ENCODE results near the gene SCMH1. TPM values are rescaled to one million over a fixed set of nuclear protein-coding genes. Genes with fewer than 3 reads are reported as not detected.

Gene SCMH1
- total and polyA plus RNA-seq, 10 donors, result 8.6 to 40.5 (median 26.1) TPM

DNA sequence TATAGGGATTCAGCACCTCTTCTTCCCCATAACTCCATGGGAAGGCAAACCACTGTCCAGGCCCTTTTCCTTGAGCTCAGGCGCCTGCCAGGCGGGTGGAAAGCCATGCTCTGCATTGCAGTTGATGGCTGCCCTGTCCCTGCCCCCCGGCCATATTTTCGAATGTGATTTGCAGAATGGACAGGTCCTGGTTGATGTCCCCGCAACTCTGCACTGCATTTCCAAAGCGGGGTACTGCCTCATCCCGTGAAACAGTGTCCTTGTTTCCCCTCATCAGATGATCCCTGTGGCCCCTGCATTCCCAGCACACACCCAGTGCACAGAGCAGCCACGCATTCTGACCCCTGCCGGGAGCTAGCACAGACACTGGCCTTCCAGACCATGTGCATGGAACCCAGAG, 33.7 kb upstream of the SCMH1 start:
- intact Hi-C loops (cut with DNase I; ENCODE audit: low total_unique reads), result no loop called here
- Histone ChIP-seq H3K4me3 (no peak overlapping the region), H3K36me3 (no peaks in the 10 kb centered on the region), H3K4me1 (peaks cover 0 to 22% (median 4%) of the 10 kb centered on the region in 6 donors), H3K9me3 (no peaks in the 10 kb centered on the region), H3K27me3 (replicated peaks in 1 of 7) (peaks cover 0 to 9% (median 0%) of the 10 kb centered on the region in 7 donors), H3K27ac (peak overlapping the region in 1 of 8 donors; percentile 58)
- TF ChIP-seq CTCF (IDR thresholded peaks at IDR 0.05 in 8 of 11, conservative IDR thresholded peaks at IDR 0.05 in 3 of 11) (no peak), POLR2AphosphoS5 (IDR thresholded peaks at IDR 0.05) (no peak), POLR2A (IDR thresholded peaks at IDR 0.05) (no peak)
- 90 to 96% (median 94%) methylated on average over 8 to 9 of the region's 9 CpGs for WGBS, 5 donors
- no peak for DNase-seq

DNA sequence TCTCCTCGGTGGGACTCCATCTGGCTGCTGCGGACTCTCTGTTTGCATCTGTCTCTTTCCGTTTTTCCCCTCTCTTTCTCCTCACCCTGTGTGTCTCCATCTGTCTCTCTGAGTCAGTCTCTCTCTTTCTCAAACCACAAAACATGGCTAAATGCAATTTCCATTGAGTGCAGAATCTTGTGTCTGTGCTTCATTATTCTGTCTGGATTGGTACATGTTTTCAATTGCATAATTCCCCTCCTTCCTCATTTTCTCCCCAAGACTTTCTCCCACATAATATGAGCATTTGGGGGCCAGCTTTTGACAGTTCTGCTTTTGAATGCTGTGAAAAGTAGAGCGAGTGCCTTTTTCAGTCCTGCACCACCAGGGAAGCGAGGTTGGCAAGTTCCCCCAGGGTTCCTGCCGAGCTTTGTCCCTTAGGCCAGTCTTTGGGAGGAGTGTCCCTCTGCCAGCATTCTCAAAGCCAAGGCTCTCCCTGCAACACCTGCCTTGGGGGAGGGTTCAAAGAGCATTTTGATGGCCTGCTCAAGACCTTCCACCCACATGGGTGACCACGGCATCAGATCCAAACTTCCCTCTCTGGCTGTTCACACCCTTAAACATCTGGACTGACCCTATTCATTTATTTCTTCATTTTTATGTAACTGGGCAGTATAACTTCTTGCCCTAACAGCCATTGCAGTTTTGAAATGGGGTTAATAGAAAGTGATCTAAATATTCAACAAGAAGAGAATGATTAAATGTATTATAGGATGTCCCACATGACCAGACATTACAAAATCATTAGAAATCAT, 32.8 kb upstream of the SCMH1 start:
- peaks cover 0 to 22% (median 4%) of the 10 kb centered on the region in 6 donors for H3K4me1 ChIP-seq

DNA sequence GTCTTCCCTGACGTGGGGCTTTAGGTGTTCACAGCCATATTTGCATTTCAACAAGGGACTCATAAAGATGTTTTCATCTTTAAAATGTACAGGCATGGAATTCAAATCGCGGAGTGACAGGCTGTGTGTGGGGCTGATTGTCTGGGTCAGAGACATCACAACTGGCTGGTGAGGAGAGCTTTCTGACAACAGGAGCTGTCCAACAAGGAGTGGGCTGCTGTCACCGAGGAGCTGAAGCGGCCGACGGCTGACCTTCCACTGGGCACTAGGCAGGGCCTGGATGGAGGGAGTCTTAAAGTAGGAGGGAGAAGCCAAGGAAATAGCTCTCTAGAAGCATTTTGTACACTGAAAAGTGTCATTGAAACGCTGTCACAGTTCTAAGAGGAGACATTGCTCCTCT, 30.5 kb upstream of the SCMH1 start:
- Histone ChIP-seq H3K4me1 (peaks cover 0 to 24% (median 8%) of the 10 kb centered on the region in 6 donors), H3K36me3 (no peaks in the 10 kb centered on the region), H3K27ac (no peak overlapping the region), H3K9me3 (no peaks in the 10 kb centered on the region), H3K4me3 (no peak overlapping the region), H3K27me3 (replicated peaks in 1 of 7) (peaks cover 0 to 4% (median 0%) of the 10 kb centered on the region in 7 donors)
- no peak for TF ChIP-seq POLR2A (IDR thresholded peaks at IDR 0.05)
- no peak for TF ChIP-seq CTCF (IDR thresholded peaks at IDR 0.05 in 8 of 11, conservative IDR thresholded peaks at IDR 0.05 in 3 of 11)
- TF ChIP-seq POLR2AphosphoS5 (IDR thresholded peaks at IDR 0.05), result no peak
- 85 to 90% (median 86%) methylated on average over 8 of the region's 8 CpGs for WGBS, 5 donors
- DNase-seq, result no peak
- intact Hi-C loops (cut with DNase I; ENCODE audit: low total_unique reads), result no loop called here

More for the DNA sequence above, 32.8 kb upstream of the SCMH1 start:
- H3K27me3 ChIP-seq (replicated peaks in 1 of 7), result peaks cover 0 to 9% (median 0%) of the 10 kb centered on the region in 7 donors
- DNase-seq, result no peak
- H3K4me3 ChIP-seq, result no peak overlapping the region
- TF ChIP-seq CTCF (IDR thresholded peaks at IDR 0.05 in 8 of 11, conservative IDR thresholded peaks at IDR 0.05 in 3 of 11), result no peak
- TF ChIP-seq POLR2AphosphoS5 (IDR thresholded peaks at IDR 0.05), result no peak
- no peak for TF ChIP-seq POLR2A (IDR thresholded peaks at IDR 0.05)
- H3K27ac ChIP-seq, result peak overlapping the region in 3 of 8 donors; percentile 26 to 66 (median 58)
- no peaks in the 10 kb centered on the region for H3K9me3 ChIP-seq
- intact Hi-C loops (cut with DNase I; ENCODE audit: low total_unique reads), result no loop called here
- no peaks in the 10 kb centered on the region for H3K36me3 ChIP-seq
- WGBS, 5 donors, result 40 to 68% (median 52%) methylated on average over 7 of the region's 7 CpGs

- peak; percentile 90 for DNase-seq
- intact Hi-C loops (cut with DNase I; ENCODE audit: low total_unique reads), result loop anchor here (2.0 to 5.0 kb wide), 2 partner anchors 149 to 249 kb away; no protein-coding TSS in a partner anchor
- H3K27me3 ChIP-seq (replicated peaks in 1 of 7), result peaks cover 0 to 3% (median 0%) of the 10 kb centered on the region in 7 donors
- H3K27ac ChIP-seq, result no peak overlapping the region
- no peaks in the 10 kb centered on the region for H3K9me3 ChIP-seq
- no peaks in the 10 kb centered on the region for H3K36me3 ChIP-seq
- H3K4me3 ChIP-seq, result no peak overlapping the region
- TF ChIP-seq CTCF (IDR thresholded peaks at IDR 0.05 in 8 of 11, conservative IDR thresholded peaks at IDR 0.05 in 3 of 11), result peak; percentile 83 to 97 (median 96)
- peak in 2 of 3 donors; percentile 8 to 43 for TF ChIP-seq POLR2AphosphoS5 (IDR thresholded peaks at IDR 0.05)
- TF ChIP-seq POLR2A (IDR thresholded peaks at IDR 0.05), result no peak
- 10 to 16% (median 12%) methylated on average over 8 of the region's 8 CpGs for WGBS, 5 donors
- peaks cover 0 to 9% (median 3%) of the 10 kb centered on the region in 6 donors for H3K4me1 ChIP-seq
These were observed 26.2 kb upstream of the SCMH1 start for GRCh38 chr1:41268154-41268770.

Measured in spleen (tissue), 11 donors.